ENCODE measurements around the gene STRBP. TPM values are rescaled to one million over a fixed set of nuclear protein-coding genes. Genes with fewer than 3 reads are reported as not detected.
"Not testable (repeated sequence)": the region's sequence is repeated elsewhere in the genome, so short reads cannot be mapped to it uniquely, and the experiment has no call there.

The STRBP gene
- total RNA-seq, 1 experiment from 2014 or later, result 40.3 TPM

GRCh38 chr9:123282362-123283047, 14.1 kb upstream of the STRBP start:
- intact Hi-C loops (cut with micrococcal nuclease; ENCODE audit: unreplicated experiment) (no loop called here), in situ Hi-C loops (cut with HindIII; ENCODE audit: low pct_unique_long_range_greater_than_20kb, low sequenced_read_pairs) (no loop called here)
- no peaks in the 10 kb centered on the region for H3K27me3 ChIP-seq (ENCODE audit: control insufficient read depth, insufficient read depth, low read length)
- DNase-seq (ENCODE audit: low read depth, low spot score) (no peak), ATAC-seq (peak; percentile 51; the same call in 1 of the 2 replicates)
- H3K36me3 ChIP-seq (ENCODE audit: control insufficient read depth, insufficient read depth, low read length), result no peaks in the 10 kb centered on the region
- no peak overlapping the region for H3K4me3 ChIP-seq (ENCODE audit: low read depth in 2 of 2, low read length in 2 of 2)
- H3K4me1 ChIP-seq (ENCODE audit: control insufficient read depth, insufficient read depth, low read length), result no peaks in the 10 kb centered on the region
- ChIA-PET CTCF (no interaction called here), POLR2A (no interaction called here)
- no peak overlapping the region for H3K27ac ChIP-seq (ENCODE audit: low read length)
- no TSS peak for BruUV-seq (replicated peaks)
- no peaks in the 10 kb centered on the region for H3K9me3 ChIP-seq (ENCODE audit: control insufficient read depth, insufficient read depth, low read depth, low read length)
- no peak for TF ChIP-seq TCF7L2 (IDR thresholded peaks at IDR 0.05; ENCODE audit: low read depth, low read length)
- TF ChIP-seq CTCF (IDR thresholded peaks at IDR 0.05), result no peak
- no peak for TF ChIP-seq POLR2AphosphoS5 (IDR thresholded peaks at IDR 0.05; ENCODE audit: low read depth, low read length)
- no peak for TF ChIP-seq REST (IDR thresholded peaks at IDR 0.05; ENCODE audit: insufficient read depth in 1 of 2, low read depth in 2 of 2, low read length in 1 of 2)
- TF ChIP-seq SIN3A (IDR thresholded peaks at IDR 0.05; ENCODE audit: borderline replicate concordance, insufficient read depth, low read depth, low read length), result no peak

DNA sequence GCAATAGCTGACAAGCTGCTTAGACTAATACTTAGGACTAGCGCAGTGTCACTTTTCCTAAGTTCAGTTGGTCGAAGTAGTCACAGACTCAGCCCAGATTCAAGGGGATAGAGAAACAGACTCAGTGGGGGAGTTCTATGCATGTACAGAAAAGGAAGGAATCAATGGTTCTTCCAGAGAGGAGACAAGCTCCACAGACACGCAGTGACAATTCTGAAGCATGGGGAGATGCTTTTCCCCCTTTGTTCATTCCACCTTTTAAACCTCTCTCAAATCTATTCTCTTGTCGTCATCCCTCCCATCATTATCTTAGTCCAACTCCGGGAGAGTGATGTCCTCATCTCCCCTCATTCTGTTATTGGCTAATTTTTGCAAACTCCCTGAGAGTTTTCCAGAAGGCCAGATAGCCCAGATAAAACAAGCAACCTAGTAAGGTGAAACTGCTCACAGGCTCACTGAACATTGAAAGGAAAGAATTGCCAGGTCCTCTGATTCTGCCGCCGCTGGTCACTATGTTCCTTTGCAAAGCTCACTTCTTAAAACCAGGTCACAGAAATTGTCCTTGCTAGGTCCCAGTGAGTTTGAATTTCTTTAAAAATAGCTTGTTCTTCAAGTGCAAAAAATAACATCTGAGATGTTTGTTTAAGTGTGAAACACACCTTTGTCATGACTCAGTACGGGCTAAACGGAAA, 13.4 kb upstream of the STRBP start:
- Histone ChIP-seq H3K4me3 (ENCODE audit: low read depth in 2 of 2, low read length in 2 of 2) (no peak overlapping the region), H3K9me3 (ENCODE audit: control insufficient read depth, insufficient read depth, low read depth, low read length) (no peaks in the 10 kb centered on the region), H3K36me3 (ENCODE audit: control insufficient read depth, insufficient read depth, low read length) (no peaks in the 10 kb centered on the region), H3K27ac (ENCODE audit: low read length) (no peak overlapping the region), H3K4me1 (ENCODE audit: control insufficient read depth, insufficient read depth, low read length) (no peaks in the 10 kb centered on the region), H3K27me3 (ENCODE audit: control insufficient read depth, insufficient read depth, low read length) (no peaks in the 10 kb centered on the region)
- in situ Hi-C loops (cut with HindIII; ENCODE audit: low pct_unique_long_range_greater_than_20kb, low sequenced_read_pairs) (no loop called here), intact Hi-C loops (cut with micrococcal nuclease; ENCODE audit: unreplicated experiment) (no loop called here)
- ATAC-seq, result no peak
- TF ChIP-seq TCF7L2 (IDR thresholded peaks at IDR 0.05; ENCODE audit: low read depth, low read length) (no peak), SIN3A (IDR thresholded peaks at IDR 0.05; ENCODE audit: borderline replicate concordance, insufficient read depth, low read depth, low read length) (no peak)
- BruUV-seq (replicated peaks), result no TSS peak
- ChIA-PET POLR2A (interaction anchor here (0.7 kb wide), 1 partner anchor 694 kb away, joined by 14 read pairs; no protein-coding TSS in a partner anchor), CTCF (no interaction called here)
- no peak for DNase-seq (ENCODE audit: low read depth, low spot score)

GRCh38 chr9:123278879-123279493, 10.6 kb upstream of the STRBP start:
- H3K27ac ChIP-seq (ENCODE audit: low read length); BruUV-seq (replicated peaks); intact Hi-C loops (cut with micrococcal nuclease; ENCODE audit: unreplicated experiment); CTCF ChIA-PET; POLR2A ChIA-PET; DNase-seq (ENCODE audit: low read depth, low spot score); H3K27me3 ChIP-seq (ENCODE audit: control insufficient read depth, insufficient read depth, low read length); H3K4me3 ChIP-seq (ENCODE audit: low read depth in 2 of 2, low read length in 2 of 2); in situ Hi-C loops (cut with HindIII; ENCODE audit: low pct_unique_long_range_greater_than_20kb, low sequenced_read_pairs); H3K4me1 ChIP-seq (ENCODE audit: control insufficient read depth, insufficient read depth, low read length); ATAC-seq; H3K9me3 ChIP-seq (ENCODE audit: control insufficient read depth, insufficient read depth, low read depth, low read length); H3K36me3 ChIP-seq (ENCODE audit: control insufficient read depth, insufficient read depth, low read length): not testable (repeated sequence)

All from Panc1 (cell line).